ENCODE measurements around the gene SPAG6.

SPAG6 gene

GRCh38 chr10:22324413-22324812, 20.9 kb upstream of the SPAG6 start:
- DNase-seq (ENCODE audit: low read depth in 1 of 2, low spot score in 1 of 2), result no peak
- Histone ChIP-seq H3K27ac (replicated peaks) (no peak overlapping the region), H3K4me3 (replicated peaks; ENCODE audit: insufficient read depth, low read length) (no peak overlapping the region), H3K27me3 (ENCODE audit: insufficient read depth, poor library complexity, severe bottlenecking) (peaks cover 5% of the 10 kb centered on the region)
- TF ChIP-seq POLR2AphosphoS5 (IDR thresholded peaks at IDR 0.05; ENCODE audit: low read depth) (no peak), SPI1 (IDR thresholded peaks at IDR 0.05; ENCODE audit: borderline replicate concordance, low read depth) (no peak), GABPA (IDR thresholded peaks at IDR 0.05; ENCODE audit: low read depth) (no peak)
- TF ChIP-seq, protein P1, sequence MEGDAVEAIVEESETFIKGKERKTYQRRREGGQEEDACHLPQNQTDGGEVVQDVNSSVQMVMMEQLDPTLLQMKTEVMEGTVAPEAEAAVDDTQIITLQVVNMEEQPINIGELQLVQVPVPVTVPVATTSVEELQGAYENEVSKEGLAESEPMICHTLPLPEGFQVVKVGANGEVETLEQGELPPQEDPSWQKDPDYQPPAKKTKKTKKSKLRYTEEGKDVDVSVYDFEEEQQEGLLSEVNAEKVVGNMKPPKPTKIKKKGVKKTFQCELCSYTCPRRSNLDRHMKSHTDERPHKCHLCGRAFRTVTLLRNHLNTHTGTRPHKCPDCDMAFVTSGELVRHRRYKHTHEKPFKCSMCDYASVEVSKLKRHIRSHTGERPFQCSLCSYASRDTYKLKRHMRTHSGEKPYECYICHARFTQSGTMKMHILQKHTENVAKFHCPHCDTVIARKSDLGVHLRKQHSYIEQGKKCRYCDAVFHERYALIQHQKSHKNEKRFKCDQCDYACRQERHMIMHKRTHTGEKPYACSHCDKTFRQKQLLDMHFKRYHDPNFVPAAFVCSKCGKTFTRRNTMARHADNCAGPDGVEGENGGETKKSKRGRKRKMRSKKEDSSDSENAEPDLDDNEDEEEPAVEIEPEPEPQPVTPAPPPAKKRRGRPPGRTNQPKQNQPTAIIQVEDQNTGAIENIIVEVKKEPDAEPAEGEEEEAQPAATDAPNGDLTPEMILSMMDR (IDR thresholded peaks at IDR 0.05; ENCODE audit: insufficient read depth, low read length), result no peak
- TF ChIP-seq, protein P2, sequence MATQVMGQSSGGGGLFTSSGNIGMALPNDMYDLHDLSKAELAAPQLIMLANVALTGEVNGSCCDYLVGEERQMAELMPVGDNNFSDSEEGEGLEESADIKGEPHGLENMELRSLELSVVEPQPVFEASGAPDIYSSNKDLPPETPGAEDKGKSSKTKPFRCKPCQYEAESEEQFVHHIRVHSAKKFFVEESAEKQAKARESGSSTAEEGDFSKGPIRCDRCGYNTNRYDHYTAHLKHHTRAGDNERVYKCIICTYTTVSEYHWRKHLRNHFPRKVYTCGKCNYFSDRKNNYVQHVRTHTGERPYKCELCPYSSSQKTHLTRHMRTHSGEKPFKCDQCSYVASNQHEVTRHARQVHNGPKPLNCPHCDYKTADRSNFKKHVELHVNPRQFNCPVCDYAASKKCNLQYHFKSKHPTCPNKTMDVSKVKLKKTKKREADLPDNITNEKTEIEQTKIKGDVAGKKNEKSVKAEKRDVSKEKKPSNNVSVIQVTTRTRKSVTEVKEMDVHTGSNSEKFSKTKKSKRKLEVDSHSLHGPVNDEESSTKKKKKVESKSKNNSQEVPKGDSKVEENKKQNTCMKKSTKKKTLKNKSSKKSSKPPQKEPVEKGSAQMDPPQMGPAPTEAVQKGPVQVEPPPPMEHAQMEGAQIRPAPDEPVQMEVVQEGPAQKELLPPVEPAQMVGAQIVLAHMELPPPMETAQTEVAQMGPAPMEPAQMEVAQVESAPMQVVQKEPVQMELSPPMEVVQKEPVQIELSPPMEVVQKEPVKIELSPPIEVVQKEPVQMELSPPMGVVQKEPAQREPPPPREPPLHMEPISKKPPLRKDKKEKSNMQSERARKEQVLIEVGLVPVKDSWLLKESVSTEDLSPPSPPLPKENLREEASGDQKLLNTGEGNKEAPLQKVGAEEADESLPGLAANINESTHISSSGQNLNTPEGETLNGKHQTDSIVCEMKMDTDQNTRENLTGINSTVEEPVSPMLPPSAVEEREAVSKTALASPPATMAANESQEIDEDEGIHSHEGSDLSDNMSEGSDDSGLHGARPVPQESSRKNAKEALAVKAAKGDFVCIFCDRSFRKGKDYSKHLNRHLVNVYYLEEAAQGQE (IDR thresholded peaks at IDR 0.05; ENCODE audit: insufficient replicate concordance, low read depth), result no peak

- no peak overlapping the region for H3K27ac ChIP-seq (replicated peaks)
- TF ChIP-seq, protein P2 (IDR thresholded peaks at IDR 0.05; ENCODE audit: insufficient replicate concordance, low read depth), result no peak
- TF ChIP-seq GABPA (IDR thresholded peaks at IDR 0.05; ENCODE audit: low read depth) (no peak), POLR2AphosphoS5 (IDR thresholded peaks at IDR 0.05; ENCODE audit: low read depth) (no peak), SPI1 (IDR thresholded peaks at IDR 0.05; ENCODE audit: borderline replicate concordance, low read depth) (no peak)
- TF ChIP-seq, protein P1 (IDR thresholded peaks at IDR 0.05; ENCODE audit: insufficient read depth, low read length), result no peak
Observed at GRCh38 chr10:22324893-22325271, 20.4 kb upstream of the SPAG6 start.

DNA sequence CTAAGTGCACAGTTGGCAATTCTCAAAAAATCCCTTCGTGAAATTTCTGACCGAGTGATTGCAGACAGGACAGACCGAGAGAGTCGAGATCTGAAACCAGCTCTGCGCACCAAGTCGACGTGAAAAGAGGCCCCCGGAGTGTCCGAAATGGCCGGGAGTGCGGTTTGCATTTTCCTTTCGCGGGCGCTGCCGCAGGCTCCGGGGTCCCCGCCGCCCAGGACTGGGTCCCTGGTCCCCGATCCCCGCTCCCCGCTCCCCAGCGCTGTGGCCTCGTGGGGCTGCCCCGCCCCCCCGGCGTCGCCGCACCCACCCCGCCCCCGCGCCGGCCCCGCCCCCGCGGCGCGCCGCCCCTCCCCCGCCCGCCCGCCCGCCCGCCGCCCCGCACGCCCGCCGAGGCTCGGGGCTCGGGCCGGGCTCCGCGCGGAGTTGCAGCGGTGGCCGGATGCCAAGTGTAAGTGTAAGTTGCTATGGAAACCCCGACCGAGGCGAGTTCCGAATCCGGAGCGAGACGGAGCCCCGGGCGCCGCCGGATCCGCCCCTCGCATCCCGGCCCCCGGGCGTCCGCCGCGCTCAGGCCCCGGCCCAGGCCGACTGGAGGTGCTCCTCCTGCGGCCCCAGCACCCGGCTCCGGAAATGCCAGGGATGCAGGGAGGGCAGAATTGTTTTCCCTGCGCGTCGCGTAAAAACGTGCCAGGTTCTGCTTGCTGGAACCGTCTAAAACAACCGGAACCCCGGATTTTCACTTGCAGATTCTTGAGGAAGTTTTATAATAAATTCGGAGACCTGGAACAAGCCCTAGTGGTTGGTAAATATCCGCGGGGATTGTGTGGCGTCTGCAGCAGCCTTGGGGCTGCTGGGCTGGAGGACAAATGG, 19.8 kb upstream of the SPAG6 start:
- no peak overlapping the region for H3K27ac ChIP-seq (replicated peaks)
- DNase-seq (ENCODE audit: low read depth in 1 of 2, low spot score in 1 of 2), result no peak

More at GRCh38 chr10:22324893-22325271, 20.4 kb upstream of the SPAG6 start:
- DNase-seq (ENCODE audit: low read depth in 1 of 2, low spot score in 1 of 2), result no peak
- H3K4me3 ChIP-seq (replicated peaks; ENCODE audit: insufficient read depth, low read length), result peak overlapping the region; percentile 49
- peaks cover 5% of the 10 kb centered on the region for H3K27me3 ChIP-seq (ENCODE audit: insufficient read depth, poor library complexity, severe bottlenecking)

More for the DNA sequence above, 19.8 kb upstream of the SPAG6 start:
- H3K4me3 ChIP-seq (replicated peaks; ENCODE audit: insufficient read depth, low read length), result peak overlapping the region; percentile 49
- H3K27me3 ChIP-seq (ENCODE audit: insufficient read depth, poor library complexity, severe bottlenecking), result peaks cover 5% of the 10 kb centered on the region
- TF ChIP-seq GABPA (IDR thresholded peaks at IDR 0.05; ENCODE audit: low read depth) (no peak), SPI1 (IDR thresholded peaks at IDR 0.05; ENCODE audit: borderline replicate concordance, low read depth) (no peak), POLR2AphosphoS5 (IDR thresholded peaks at IDR 0.05; ENCODE audit: low read depth) (no peak)
- TF ChIP-seq, protein P2 (IDR thresholded peaks at IDR 0.05; ENCODE audit: insufficient replicate concordance, low read depth), result no peak
- TF ChIP-seq, protein P1 (IDR thresholded peaks at IDR 0.05; ENCODE audit: insufficient read depth, low read length), result no peak

Data from HL-60 (cell line).